Neural cell (in vitro differentiated cells): Measurements from ENCODE around the gene PPP2R2D. TPM values are rescaled to one million over a fixed set of nuclear protein-coding genes. Genes with fewer than 3 reads are reported as not detected.
A peak's percentile ranks its signal among the peaks of the same experiment; 100 is the strongest.

Source experiments
- H2AFZ ChIP-seq: fragments of 200-600, 300-800 bp; sonication (generic), shearing (Covaris generic); 2 replicates; pipeline ENCODE4 v1.6.0; 2014; ENCODE audit warnings: low read depth, mild to moderate bottlenecking, antibody characterized with exemption, low read length, moderate library complexity
- H3F3A ChIP-seq: fragments of 200-600 bp; shearing (Covaris generic); 2 replicates; pipeline ENCODE4 v1.6.1; 2016; ENCODE audit warnings: mild to moderate bottlenecking, moderate library complexity, mixed read lengths, antibody characterized with exemption, low read length; ENCODE audit not compliant: insufficient read depth, poor library complexity, severe bottlenecking
- H3K27ac ChIP-seq: fragments of 200-600, 300-800 bp; sonication (generic), shearing (Covaris generic); 2 replicates; pipeline ENCODE4 v1.5.1; 2014; ENCODE audit warnings: mild to moderate bottlenecking, low read length, moderate library complexity
- H3K27me3 ChIP-seq: fragments of 300-800, 200-600 bp; sonication (generic), shearing (Covaris generic); 2 replicates; pipeline ENCODE4 v1.6.0; 2014; ENCODE audit warnings: mild to moderate bottlenecking, low read depth, low read length, moderate library complexity; ENCODE audit not compliant: insufficient read depth
- H3K36me3 ChIP-seq: fragments of 300-800, 200-600 bp; sonication (generic), shearing (Covaris generic); 2 replicates; pipeline ENCODE4 v1.5.1; 2014; ENCODE audit warnings: mild to moderate bottlenecking, antibody characterized with exemption, low read length, moderate library complexity; ENCODE audit not compliant: insufficient read depth
- H3K4me2 ChIP-seq: fragments of 300-800, 200-600 bp; sonication (generic), shearing (Covaris generic); 2 replicates; pipeline ENCODE4 v1.6.0; 2014; ENCODE audit warnings: mild to moderate bottlenecking, low read length
- H3K4me3 ChIP-seq: fragments of 300-800, 200-600 bp; sonication (generic), shearing (Covaris generic); 2 replicates; pipeline ENCODE4 v1.5.1; 2014; ENCODE audit warnings: mild to moderate bottlenecking, low read length, moderate library complexity
- H3K79me2 ChIP-seq: fragments of 200-600 bp; shearing (Covaris generic); replicated peaks from 2 replicates; pipeline ENCODE4 v1.6.0; 2014; ENCODE audit warnings: mild to moderate bottlenecking, low read length, moderate library complexity; ENCODE audit not compliant: insufficient read depth
- H3K9ac ChIP-seq: fragments of 300-800, 200-600 bp; sonication (generic), shearing (Covaris generic); 2 replicates; pipeline ENCODE4 v1.6.1; 2016; ENCODE audit warnings: mild to moderate bottlenecking, low read length, mixed read lengths
- H3K9me2 ChIP-seq: fragments of 200-600 bp; shearing (Covaris generic); 2 replicates; pipeline ENCODE4 v1.6.1; 2016; ENCODE audit warnings: mild to moderate bottlenecking, low read length, mixed read lengths; ENCODE audit not compliant: insufficient read depth
- H3K9me3 ChIP-seq: fragments of 200-600, 300-800 bp; sonication (generic), shearing (Covaris generic); 2 replicates; pipeline ENCODE4 v1.6.1; 2016; ENCODE audit warnings: mild to moderate bottlenecking, mixed run types, low read length, moderate library complexity, mixed read lengths
- H4K20me1 ChIP-seq: fragments of 200-600 bp; shearing (Covaris generic); 2 replicates; pipeline ENCODE4 v1.6.1; 2016; ENCODE audit warnings: mild to moderate bottlenecking, mixed run types; ENCODE audit not compliant: insufficient read depth
- EP300 ChIP-seq: fragments of 450-650 bp; conservative IDR thresholded peaks from 2 replicates; pipeline ENCODE4 v1.6.1; 2014; ENCODE audit warnings: antibody characterized with exemption, mild to moderate bottlenecking, moderate library complexity; ENCODE audit not compliant: poor library complexity, severe bottlenecking
- EZH2 ChIP-seq: fragments of 200-600, 300-800 bp; shearing (Covaris generic), sonication (generic); IDR thresholded peaks from 2 replicates; pipeline ENCODE4 v1.6.1; 2014; ENCODE audit warnings: antibody characterized with exemption, low read length, borderline replicate concordance, mild to moderate bottlenecking; ENCODE audit not compliant: insufficient read depth, poor library complexity, severe bottlenecking
- MXI1 ChIP-seq: fragments of 450-650 bp; conservative IDR thresholded peaks from 2 replicates; pipeline ENCODE4 v1.6.1; 2014; ENCODE audit warnings: antibody characterized with exemption, mild to moderate bottlenecking; ENCODE audit not compliant: poor library complexity, severe bottlenecking
- POLR2AphosphoS5 ChIP-seq: IDR thresholded peaks from 2 replicates; pipeline ENCODE4 v1.6.1; 2012
- RAD21 ChIP-seq: fragments of 450-650 bp; conservative IDR thresholded peaks from 2 replicates; pipeline ENCODE4 v1.6.1; 2014; ENCODE audit warnings: antibody characterized with exemption, mild to moderate bottlenecking, moderate library complexity
- SMC3 ChIP-seq: fragments of 450-650 bp; conservative IDR thresholded peaks from 2 replicates; pipeline ENCODE4 v1.6.1; 2014; ENCODE audit warnings: antibody characterized with exemption, mild to moderate bottlenecking, moderate library complexity; ENCODE audit not compliant: poor library complexity
- TAF1 ChIP-seq: IDR thresholded peaks from 2 replicates; pipeline ENCODE4 v1.6.1; 2012; ENCODE audit warnings: low read depth
- polyA minus RNA-seq: library from RNA; depleted of rRNA, polyadenylated mRNA; stranded (reverse); fragments of >200 nt; gene quantifications from 2 replicates; pipeline ENCODE4 v1.2.3, GENCODE V29; 2014
- polyA plus RNA-seq: library from polyadenylated mRNA; depleted of rRNA; stranded (reverse); fragments of >200 nt; gene quantifications from 2 replicates; pipeline ENCODE4 v1.2.3, GENCODE V29; 2014
- TF ChIP-seq, protein P1 (sequence below): IDR thresholded peaks from 2 replicates; pipeline ENCODE4 v1.6.1; 2012; ENCODE audit warnings: borderline replicate concordance
- TF ChIP-seq, protein P2 (sequence below): fragments of 450-650 bp; IDR thresholded peaks from 2 replicates; pipeline ENCODE4 v1.5.1; 2014; ENCODE audit warnings: antibody characterized with exemption, mild to moderate bottlenecking, moderate library complexity; ENCODE audit not compliant: poor library complexity, severe bottlenecking

The PPP2R2D gene
- polyA plus RNA-seq (64.5 and 71.7 TPM in 2 replicates), polyA minus RNA-seq (80.8 and 86.6 TPM in 2 replicates)

- Histone ChIP-seq H2AFZ (peak within 1 kb of the TSS; percentile 61), H3K4me3 (peak within 1 kb of the TSS; percentile 99), H3K79me2 (peaks cover 35% of the 10 kb centered on the region), H3F3A (no peaks in the 10 kb centered on the region), H3K36me3 (no peaks in the 10 kb centered on the region), H3K27me3 (peaks cover 6% of the 10 kb centered on the region), H3K9ac (peak within 1 kb of the TSS; percentile 86), H3K27ac (peak within 1 kb of the TSS; percentile 75), H4K20me1 (no peaks in the 10 kb centered on the region), H3K4me2 (peak within 1 kb of the TSS; percentile 100), H3K9me3 (no peaks in the 10 kb centered on the region), H3K9me2 (no peaks in the 10 kb centered on the region)
- peak; percentile 65 for TF ChIP-seq EP300
- peak; percentile 10 for TF ChIP-seq SMC3
- TF ChIP-seq, protein P1, sequence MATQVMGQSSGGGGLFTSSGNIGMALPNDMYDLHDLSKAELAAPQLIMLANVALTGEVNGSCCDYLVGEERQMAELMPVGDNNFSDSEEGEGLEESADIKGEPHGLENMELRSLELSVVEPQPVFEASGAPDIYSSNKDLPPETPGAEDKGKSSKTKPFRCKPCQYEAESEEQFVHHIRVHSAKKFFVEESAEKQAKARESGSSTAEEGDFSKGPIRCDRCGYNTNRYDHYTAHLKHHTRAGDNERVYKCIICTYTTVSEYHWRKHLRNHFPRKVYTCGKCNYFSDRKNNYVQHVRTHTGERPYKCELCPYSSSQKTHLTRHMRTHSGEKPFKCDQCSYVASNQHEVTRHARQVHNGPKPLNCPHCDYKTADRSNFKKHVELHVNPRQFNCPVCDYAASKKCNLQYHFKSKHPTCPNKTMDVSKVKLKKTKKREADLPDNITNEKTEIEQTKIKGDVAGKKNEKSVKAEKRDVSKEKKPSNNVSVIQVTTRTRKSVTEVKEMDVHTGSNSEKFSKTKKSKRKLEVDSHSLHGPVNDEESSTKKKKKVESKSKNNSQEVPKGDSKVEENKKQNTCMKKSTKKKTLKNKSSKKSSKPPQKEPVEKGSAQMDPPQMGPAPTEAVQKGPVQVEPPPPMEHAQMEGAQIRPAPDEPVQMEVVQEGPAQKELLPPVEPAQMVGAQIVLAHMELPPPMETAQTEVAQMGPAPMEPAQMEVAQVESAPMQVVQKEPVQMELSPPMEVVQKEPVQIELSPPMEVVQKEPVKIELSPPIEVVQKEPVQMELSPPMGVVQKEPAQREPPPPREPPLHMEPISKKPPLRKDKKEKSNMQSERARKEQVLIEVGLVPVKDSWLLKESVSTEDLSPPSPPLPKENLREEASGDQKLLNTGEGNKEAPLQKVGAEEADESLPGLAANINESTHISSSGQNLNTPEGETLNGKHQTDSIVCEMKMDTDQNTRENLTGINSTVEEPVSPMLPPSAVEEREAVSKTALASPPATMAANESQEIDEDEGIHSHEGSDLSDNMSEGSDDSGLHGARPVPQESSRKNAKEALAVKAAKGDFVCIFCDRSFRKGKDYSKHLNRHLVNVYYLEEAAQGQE, result peak; percentile 5
- TF ChIP-seq POLR2AphosphoS5, result peak; percentile 42
- TF ChIP-seq RAD21, result peak; percentile 21
- no peak for TF ChIP-seq EZH2
- no peak for TF ChIP-seq TAF1
- peak; percentile 73 for TF ChIP-seq MXI1
- TF ChIP-seq, protein P2, sequence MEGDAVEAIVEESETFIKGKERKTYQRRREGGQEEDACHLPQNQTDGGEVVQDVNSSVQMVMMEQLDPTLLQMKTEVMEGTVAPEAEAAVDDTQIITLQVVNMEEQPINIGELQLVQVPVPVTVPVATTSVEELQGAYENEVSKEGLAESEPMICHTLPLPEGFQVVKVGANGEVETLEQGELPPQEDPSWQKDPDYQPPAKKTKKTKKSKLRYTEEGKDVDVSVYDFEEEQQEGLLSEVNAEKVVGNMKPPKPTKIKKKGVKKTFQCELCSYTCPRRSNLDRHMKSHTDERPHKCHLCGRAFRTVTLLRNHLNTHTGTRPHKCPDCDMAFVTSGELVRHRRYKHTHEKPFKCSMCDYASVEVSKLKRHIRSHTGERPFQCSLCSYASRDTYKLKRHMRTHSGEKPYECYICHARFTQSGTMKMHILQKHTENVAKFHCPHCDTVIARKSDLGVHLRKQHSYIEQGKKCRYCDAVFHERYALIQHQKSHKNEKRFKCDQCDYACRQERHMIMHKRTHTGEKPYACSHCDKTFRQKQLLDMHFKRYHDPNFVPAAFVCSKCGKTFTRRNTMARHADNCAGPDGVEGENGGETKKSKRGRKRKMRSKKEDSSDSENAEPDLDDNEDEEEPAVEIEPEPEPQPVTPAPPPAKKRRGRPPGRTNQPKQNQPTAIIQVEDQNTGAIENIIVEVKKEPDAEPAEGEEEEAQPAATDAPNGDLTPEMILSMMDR, result no peak
These were observed at the start of gene PPP2R2D for GRCh38 chr10:131900350-131901152. TSS of gene PPP2R2D (plus strand) at chr10:131901008. CDS start at chr10:131901149, 141 bp downstream.

GRCh38 chr10:131851346-131851745 is 49.5 kb upstream of the PPP2R2D start:
- Histone ChIP-seq H3F3A (no peaks in the 10 kb centered on the region), H4K20me1 (no peaks in the 10 kb centered on the region), H3K36me3 (no peaks in the 10 kb centered on the region), H3K27me3 (no peaks in the 10 kb centered on the region), H3K79me2 (no peaks in the 10 kb centered on the region), H3K4me3 (no peak overlapping the region), H2AFZ (no peak overlapping the region), H3K9me2 (no peaks in the 10 kb centered on the region), H3K9ac (no peak overlapping the region), H3K4me2 (no peak overlapping the region), H3K9me3 (no peaks in the 10 kb centered on the region), H3K27ac (no peak overlapping the region)
- TF ChIP-seq, protein P2, result no peak
- TF ChIP-seq, protein P1, result no peak
- TF ChIP-seq MXI1 (no peak), RAD21 (no peak), SMC3 (no peak), EP300 (no peak), POLR2AphosphoS5 (no peak), EZH2 (no peak), TAF1 (no peak)
